Common myeloid progenitor, CD34-positive (primary cell): Measurements from ENCODE around the gene CNTNAP5.

Experiments
- CTCF ChIA-PET: fragments of 350-600 bp; sonication (Branson Sonifier 250); formaldehyde crosslinking; loops from one replicate; lab custom pipeline; 2021; ENCODE audit warnings: antibody characterized with exemption; lab: Charles Lee
- POLR2A ChIA-PET: fragments of 350-600 bp; sonication (Branson Sonifier 250); formaldehyde crosslinking; loops from one replicate; lab custom pipeline; 2021; ENCODE audit warnings: antibody characterized with exemption; lab: Charles Lee
- DNase-seq, 3 donors: peaks; one replicate each; pipeline versions ENCODE4 v3.0.0 to v3.0.0-alpha.2; 2013
- H3K27ac ChIP-seq, 2 experiments: 1 replicate in 1 of 2; 2 replicates in 1 of 2; pipeline ENCODE4 v1.7.0; 2013; ENCODE audit warnings: inconsistent platforms in 2 of 2, low read length in 2 of 2, mild to moderate bottlenecking in 2 of 2, low read depth in 1 of 2, moderate library complexity in 1 of 2; ENCODE audit not compliant: severe bottlenecking in 2 of 2, insufficient read depth in 1 of 2, poor library complexity in 1 of 2
- H3K27me3 ChIP-seq, 5 experiments: replicated peaks in 2 of 5; 1 replicate in 3 of 5; 2 replicates in 2 of 5; pipeline versions ENCODE4 v1.6.1 to v1.7.0; 2013; ENCODE audit warnings: low read length in 4 of 5, mild to moderate bottlenecking in 2 of 5, moderate library complexity in 2 of 5, inconsistent platforms in 1 of 5; ENCODE audit not compliant: insufficient read depth in 5 of 5, control insufficient read depth in 4 of 5
- H3K36me3 ChIP-seq, 4 experiments: 1 replicate in 2 of 4; 2 replicates in 2 of 4; pipeline versions ENCODE4 v1.6.1 to v1.7.0; 2013; ENCODE audit warnings: low read length in 3 of 4, control low read depth in 1 of 4, mild to moderate bottlenecking in 1 of 4; ENCODE audit not compliant: control insufficient read depth in 4 of 4, insufficient read depth in 4 of 4
- H3K4me1 ChIP-seq, 4 experiments: 1 replicate in 3 of 4; 2 replicates in 1 of 4; pipeline versions ENCODE4 v1.6.1 to v1.7.1; 2013; ENCODE audit warnings: low read length in 3 of 4, mild to moderate bottlenecking in 3 of 4, control low read depth in 1 of 4, inconsistent platforms in 1 of 4, moderate library complexity in 1 of 4; ENCODE audit not compliant: control insufficient read depth in 4 of 4, insufficient read depth in 4 of 4; ENCODE audit errors: control extremely low read depth in 1 of 4
- H3K4me3 ChIP-seq, 7 experiments: 1 replicate in 4 of 7; 2 replicates in 3 of 7; pipeline versions ENCODE4 v1.5.1 to v1.7.0; 2013; ENCODE audit warnings: mild to moderate bottlenecking in 7 of 7, low read length in 6 of 7, moderate library complexity in 6 of 7, inconsistent platforms in 2 of 7, low read depth in 2 of 7, control low read depth in 1 of 7; ENCODE audit not compliant: insufficient read depth in 4 of 7, control insufficient read depth in 1 of 7; ENCODE audit errors: extremely low read depth in 1 of 7
- H3K9me3 ChIP-seq, 5 experiments: 1 replicate in 4 of 5; 2 replicates in 1 of 5; pipeline versions ENCODE4 v1.6.1 to v1.7.1; 2013; ENCODE audit warnings: low read length in 4 of 5, mild to moderate bottlenecking in 2 of 5, inconsistent platforms in 1 of 5, low read depth in 1 of 5, moderate library complexity in 1 of 5; ENCODE audit not compliant: control insufficient read depth in 4 of 5, insufficient read depth in 2 of 5; ENCODE audit errors: control extremely low read depth in 1 of 5
- WGBS: methylation state at CpG from one replicate; pipeline ENCODE4 v1.1.5; 2013; ENCODE audit not compliant: insufficient coverage; 5-methylcytosine and 5-hydroxymethylcytosine counted together

Gene CNTNAP5

GRCh38 chr2:124024561-124025170 lies 421 bp upstream of the CNTNAP5 start:
- 3% methylated on average over 29 of the region's 36 CpGs for WGBS
- DNase-seq, result peak in 2 of 3 donors; percentile 25 to 42
- H3K9me3 ChIP-seq, result no peaks in the 10 kb centered on the region
- H3K4me1 ChIP-seq, result peaks cover 0 to 15% (median 14%) of the 10 kb centered on the region in 4 experiments
- peaks cover 11 to 41% (median 20%) of the 10 kb centered on the region in 5 experiments for H3K27me3 ChIP-seq
- CTCF ChIA-PET, result interaction anchor here (3.7 kb wide), 1 partner anchor 505 kb away, joined by 20 read pairs; no protein-coding TSS in a partner anchor
- peak overlapping the region; percentile 15 to 84 (median 52) for H3K4me3 ChIP-seq
- no peak overlapping the region for H3K27ac ChIP-seq
- no peaks in the 10 kb centered on the region for H3K36me3 ChIP-seq
- POLR2A ChIA-PET, result interaction anchor here (0.5 kb wide), 1 partner anchor 41 kb away, joined by 3 read pairs; no protein-coding TSS in a partner anchor

GRCh38 chr2:124025891-124026434 lies 876 bp downstream of the CNTNAP5 start:
- DNase-seq, result no peak
- 51% methylated on average over 14 of the region's 14 CpGs for WGBS
- Histone ChIP-seq H3K9me3 (no peaks in the 10 kb centered on the region), H3K27ac (no peak overlapping the region), H3K4me3 (peak overlapping the region in 3 of 7 experiments; percentile 52 to 84 (median 65)), H3K4me1 (peaks cover 0 to 15% (median 14%) of the 10 kb centered on the region in 4 experiments), H3K27me3 (peaks cover 11 to 41% (median 20%) of the 10 kb centered on the region in 5 experiments), H3K36me3 (no peaks in the 10 kb centered on the region)
- POLR2A ChIA-PET, result no interaction called here
- CTCF ChIA-PET, result interaction anchor here (0.8 to 3.7 kb wide), 4 partner anchors 52 to 785 kb away, joined by 3 to 20 read pairs (median 3); no protein-coding TSS in a partner anchor

GRCh38 chr2:124026503-124026902 lies 1.4 kb downstream of the CNTNAP5 start:
- POLR2A ChIA-PET, result no interaction called here
- Histone ChIP-seq H3K4me1 (peaks cover 0 to 15% (median 14%) of the 10 kb centered on the region in 4 experiments), H3K27me3 (peaks cover 11 to 39% (median 21%) of the 10 kb centered on the region in 5 experiments), H3K9me3 (no peaks in the 10 kb centered on the region), H3K4me3 (no peak overlapping the region), H3K36me3 (no peaks in the 10 kb centered on the region), H3K27ac (no peak overlapping the region)
- CTCF ChIA-PET, result interaction anchor here (1.5 to 3.7 kb wide), 3 partner anchors 52 to 784 kb away, joined by 3 to 20 read pairs (median 3); no protein-coding TSS in a partner anchor
- WGBS, result 100% methylated on average over 1 of the region's 2 CpGs
- no peak for DNase-seq

DNA sequence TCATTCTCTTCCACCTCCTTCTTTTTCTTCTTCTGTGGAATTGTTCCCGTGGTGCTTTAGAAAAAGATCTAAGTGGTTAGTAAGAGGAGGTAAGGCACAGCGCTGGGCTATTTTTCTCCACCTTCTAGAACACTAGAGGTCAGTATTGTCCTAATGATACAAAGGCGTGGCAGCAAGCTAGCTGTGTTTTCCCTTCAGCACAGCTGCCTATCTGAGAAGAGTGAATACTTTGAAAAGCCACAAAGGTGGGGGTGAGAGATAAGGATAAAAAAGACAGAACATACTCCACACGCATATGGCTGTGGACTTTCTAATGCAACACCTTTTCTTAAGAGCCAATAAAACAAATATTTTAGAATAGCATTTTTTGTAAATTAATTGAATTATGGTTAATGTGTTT lies 2.1 kb downstream of the CNTNAP5 start:
- DNase-seq, result peak; percentile 64 to 83 (median 79)
- no peak overlapping the region for H3K4me3 ChIP-seq
- H3K9me3 ChIP-seq, result no peaks in the 10 kb centered on the region
- H3K27me3 ChIP-seq, result peaks cover 11 to 38% (median 23%) of the 10 kb centered on the region in 5 experiments
- peaks cover 0 to 15% (median 14%) of the 10 kb centered on the region in 4 experiments for H3K4me1 ChIP-seq
- H3K36me3 ChIP-seq, result no peaks in the 10 kb centered on the region
- no CpG with 5 or more reads among the region's 4 CpGs for WGBS
- H3K27ac ChIP-seq, result no peak overlapping the region
- POLR2A ChIA-PET, result no interaction called here
- CTCF ChIA-PET, result interaction anchor here (0.9 to 3.7 kb wide), 3 partner anchors 7 to 503 kb away, joined by 3 to 20 read pairs (median 3); no protein-coding TSS in a partner anchor

- no peak overlapping the region for H3K4me3 ChIP-seq
- WGBS, result 100% methylated on average over 2 of the region's 3 CpGs
- no peak overlapping the region for H3K27ac ChIP-seq
- ChIA-PET POLR2A (no interaction called here), CTCF (interaction anchor here (0.6 kb wide), 1 partner anchor 488 kb away, joined by 4 read pairs; no protein-coding TSS in a partner anchor)
- DNase-seq, result no peak
- peaks cover 0 to 7% (median 1%) of the 10 kb centered on the region in 5 experiments for H3K27me3 ChIP-seq
- H3K36me3 ChIP-seq, result no peaks in the 10 kb centered on the region
- H3K9me3 ChIP-seq, result no peaks in the 10 kb centered on the region
- no peaks in the 10 kb centered on the region for H3K4me1 ChIP-seq
These were observed 7.7 kb downstream of the CNTNAP5 start for GRCh38 chr2:124032799-124033198.

DNA sequence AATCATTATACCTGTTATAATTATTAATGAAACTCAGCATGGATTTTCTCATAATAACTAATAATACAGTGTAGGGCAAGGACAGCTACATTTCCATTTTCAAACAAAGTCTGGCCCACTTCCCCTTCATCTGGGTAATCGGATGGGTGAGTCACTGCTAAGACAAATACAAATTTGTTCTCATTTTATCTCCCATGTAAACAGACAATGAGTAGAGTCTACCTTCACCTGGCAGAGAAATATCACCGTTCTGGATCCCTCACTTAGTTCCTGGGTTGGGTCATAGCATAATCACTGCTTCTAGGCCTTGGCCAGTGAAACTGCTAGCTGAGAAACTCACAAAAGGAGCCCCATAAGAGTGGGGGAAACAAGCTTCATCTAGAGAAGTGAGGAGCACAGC lies 9.2 kb downstream of the CNTNAP5 start:
- H3K4me3 ChIP-seq, result no peak overlapping the region
- no peaks in the 10 kb centered on the region for H3K36me3 ChIP-seq
- peaks cover 0 to 9% (median 1%) of the 10 kb centered on the region in 5 experiments for H3K27me3 ChIP-seq
- WGBS, result 100% methylated on average over 2 of the region's 2 CpGs
- ChIA-PET POLR2A (no interaction called here), CTCF (no interaction called here)
- no peak for DNase-seq
- H3K4me1 ChIP-seq, result no peaks in the 10 kb centered on the region
- H3K27ac ChIP-seq, result no peak overlapping the region
- H3K9me3 ChIP-seq, result no peaks in the 10 kb centered on the region

- peaks cover 0 to 9% (median 1%) of the 10 kb centered on the region in 5 experiments for H3K27me3 ChIP-seq
- H3K9me3 ChIP-seq, result no peaks in the 10 kb centered on the region
- H3K36me3 ChIP-seq, result no peaks in the 10 kb centered on the region
- CTCF ChIA-PET, result no interaction called here
- DNase-seq, result no peak
- 100% methylated on average over 1 of the region's 1 CpG for WGBS
- H3K4me3 ChIP-seq, result no peak overlapping the region
- H3K27ac ChIP-seq, result no peak overlapping the region
- no peaks in the 10 kb centered on the region for H3K4me1 ChIP-seq
- POLR2A ChIA-PET, result no interaction called here
These were observed 9.9 kb downstream of the CNTNAP5 start for GRCh38 chr2:124035001-124035400.
